ENCODE data around the gene SMIM44.

- TF ChIP-seq CTCF (IDR thresholded peaks at IDR 0.05; ENCODE audit: low read length) (no peak), EZH2 (optimal IDR thresholded peaks at IDR 0.05; ENCODE audit: low read depth, low read length) (no peak), EZH2phosphoT487 (IDR thresholded peaks at IDR 0.05; ENCODE audit: low read length) (no peak)
Observed at GRCh38 chr19:3530389-3530788, 47.1 kb upstream of the SMIM44 start.
